T-helper 2 cell treated with Interferon-gamma antibody and Interleukin-4, amounts not matched to agents 5 μg/mL and 100 μg/mL, for 36 hours (primary cell): Measurements from ENCODE around the gene FAM131C.
"Not testable (repeated sequence)": the region's sequence is repeated elsewhere in the genome, so short reads cannot be mapped to it uniquely, and the experiment has no call there.

Experiments used
- DNase-seq: peaks from one replicate; pipeline ENCODE4 v3.0.0; 2021; ENCODE audit warnings: low spot score
- H3K27ac Mint-ChIP-seq: one replicate; pipeline ENCODE4 v1.8.0; 2021; ENCODE audit warnings: mild to moderate bottlenecking, mixed read lengths
- H3K27me3 Mint-ChIP-seq: one replicate; pipeline ENCODE4 v1.8.0; 2021; ENCODE audit warnings: low read depth, mixed read lengths
- H3K36me3 Mint-ChIP-seq: one replicate; pipeline ENCODE4 v1.8.0; 2021; ENCODE audit warnings: low read depth, mixed read lengths
- H3K4me1 Mint-ChIP-seq: one replicate; pipeline ENCODE4 v1.8.0; 2021; ENCODE audit warnings: low read depth, mixed read lengths
- H3K4me3 Mint-ChIP-seq: one replicate; pipeline ENCODE4 v1.8.0; 2022; ENCODE audit warnings: mild to moderate bottlenecking, moderate library complexity, mixed read lengths
- H3K9me3 Mint-ChIP-seq: one replicate; pipeline ENCODE4 v1.8.0; 2021; ENCODE audit warnings: mixed read lengths

Gene FAM131C

GRCh38 chr1:16020878-16021277 lies 52.6 kb downstream of the FAM131C start:
- not testable (repeated sequence) for H3K9me3 Mint-ChIP-seq

GRCh38 chr1:16020325-16020724 lies 53.1 kb downstream of the FAM131C start:
- Mint-ChIP-seq H3K36me3 (no peaks in the 10 kb centered on the region), H3K4me3 (no peak overlapping the region), H3K27ac (no peak overlapping the region), H3K4me1 (no peaks in the 10 kb centered on the region), H3K9me3 (no peaks in the 10 kb centered on the region), H3K27me3 (peaks cover 5% of the 10 kb centered on the region)
- no peak for DNase-seq

More at GRCh38 chr1:16020878-16021277, 52.6 kb downstream of the FAM131C start:
- not testable (repeated sequence) for H3K4me3 Mint-ChIP-seq, DNase-seq, H3K36me3 Mint-ChIP-seq, H3K27ac Mint-ChIP-seq, H3K4me1 Mint-ChIP-seq, H3K27me3 Mint-ChIP-seq

GRCh38 chr1:16019644-16020277 lies 53.7 kb downstream of the FAM131C start:
- Mint-ChIP-seq H3K27me3 (peaks cover 5% of the 10 kb centered on the region), H3K4me1 (no peaks in the 10 kb centered on the region), H3K27ac (no peak overlapping the region), H3K9me3 (no peaks in the 10 kb centered on the region), H3K4me3 (no peak overlapping the region), H3K36me3 (no peaks in the 10 kb centered on the region)
- DNase-seq, result no peak

- no peaks in the 10 kb centered on the region for H3K36me3 Mint-ChIP-seq
- H3K9me3 Mint-ChIP-seq, result no peaks in the 10 kb centered on the region
- peaks cover 6% of the 10 kb centered on the region for H3K27me3 Mint-ChIP-seq
- no peaks in the 10 kb centered on the region for H3K4me1 Mint-ChIP-seq
- no peak overlapping the region for H3K27ac Mint-ChIP-seq
- no peak overlapping the region for H3K4me3 Mint-ChIP-seq
- DNase-seq, result no peak
These were observed 54.5 kb downstream of the FAM131C start for GRCh38 chr1:16018749-16019643.

DNA sequence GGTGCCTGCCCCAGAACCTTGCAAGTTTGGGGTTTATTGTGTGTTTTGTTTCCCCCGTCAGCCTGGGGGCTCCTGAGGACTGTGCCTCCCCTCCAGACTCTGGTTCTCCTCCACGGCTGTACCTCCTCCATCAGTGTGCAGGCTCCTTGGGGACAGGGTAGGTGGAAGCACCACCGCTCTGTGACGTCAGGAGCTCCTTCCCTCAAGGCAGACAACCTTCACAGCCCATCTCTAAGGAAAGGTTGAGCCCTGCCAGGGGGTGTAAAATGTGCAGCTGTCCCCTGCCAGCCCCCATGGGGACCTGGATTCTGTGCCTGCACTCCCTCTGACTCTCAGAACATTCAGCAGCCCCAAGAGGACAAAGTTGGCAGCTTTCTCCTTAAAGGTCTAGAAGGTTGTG lies 55.1 kb downstream of the FAM131C start:
- H3K36me3 Mint-ChIP-seq, result no peaks in the 10 kb centered on the region
- no peak for DNase-seq
- peaks cover 8% of the 10 kb centered on the region for H3K27me3 Mint-ChIP-seq
- no peaks in the 10 kb centered on the region for H3K4me1 Mint-ChIP-seq
- H3K4me3 Mint-ChIP-seq, result no peak overlapping the region
- no peak overlapping the region for H3K27ac Mint-ChIP-seq
- no peaks in the 10 kb centered on the region for H3K9me3 Mint-ChIP-seq

- Mint-ChIP-seq H3K36me3 (no peaks in the 10 kb centered on the region), H3K4me1 (no peaks in the 10 kb centered on the region), H3K9me3 (no peaks in the 10 kb centered on the region), H3K27ac (no peak within 1 kb of the TSS), H3K27me3 (peaks cover 8% of the 10 kb centered on the region), H3K4me3 (no peak within 1 kb of the TSS)
- DNase-seq, result no peak
These were observed 55.8 kb downstream of the FAM131C start, which contains the start of gene HSPB7 for GRCh38 chr1:16017461-16018303. HSPB7 (minus strand) TSS chr1:16018043; CDS start chr1:16017963, 80 bp downstream.

GRCh38 chr1:16017076-16017460 lies 56.4 kb downstream of the FAM131C start:
- H3K27me3 Mint-ChIP-seq, result peaks cover 11% of the 10 kb centered on the region
- no peaks in the 10 kb centered on the region for H3K36me3 Mint-ChIP-seq
- H3K4me3 Mint-ChIP-seq, result no peak overlapping the region
- no peaks in the 10 kb centered on the region for H3K9me3 Mint-ChIP-seq
- H3K4me1 Mint-ChIP-seq, result peaks cover 3% of the 10 kb centered on the region
- no peak for DNase-seq
- H3K27ac Mint-ChIP-seq, result no peak overlapping the region

- Mint-ChIP-seq H3K4me1 (peaks cover 3% of the 10 kb centered on the region), H3K27ac (no peak overlapping the region), H3K36me3 (no peaks in the 10 kb centered on the region), H3K9me3 (no peaks in the 10 kb centered on the region), H3K27me3 (peaks cover 6% of the 10 kb centered on the region), H3K4me3 (no peak overlapping the region)
- DNase-seq, result no peak
These were observed 57.2 kb downstream of the FAM131C start for GRCh38 chr1:16015960-16016901.

GRCh38 chr1:16015491-16015890 lies 58.0 kb downstream of the FAM131C start:
- H3K9me3 Mint-ChIP-seq, result no peaks in the 10 kb centered on the region
- H3K36me3 Mint-ChIP-seq, result no peaks in the 10 kb centered on the region
- H3K4me3 Mint-ChIP-seq, result no peak overlapping the region
- peaks cover 3% of the 10 kb centered on the region for H3K4me1 Mint-ChIP-seq
- DNase-seq, result no peak
- H3K27ac Mint-ChIP-seq, result no peak overlapping the region
- H3K27me3 Mint-ChIP-seq, result peaks cover 6% of the 10 kb centered on the region

- Mint-ChIP-seq H3K27ac (peak overlapping the region; percentile 37), H3K4me3 (no peak overlapping the region), H3K4me1 (peaks cover 3% of the 10 kb centered on the region), H3K27me3 (peaks cover 6% of the 10 kb centered on the region), H3K9me3 (no peaks in the 10 kb centered on the region), H3K36me3 (no peaks in the 10 kb centered on the region)
- DNase-seq, result no peak
These were observed 58.7 kb downstream of the FAM131C start for GRCh38 chr1:16014509-16015482.

- Mint-ChIP-seq H3K9me3 (no peaks in the 10 kb centered on the region), H3K36me3 (no peaks in the 10 kb centered on the region), H3K27me3 (peaks cover 6% of the 10 kb centered on the region), H3K4me3 (no peak overlapping the region), H3K27ac (no peak overlapping the region), H3K4me1 (peaks cover 3% of the 10 kb centered on the region)
- DNase-seq, result no peak
These were observed 59.6 kb downstream of the FAM131C start for GRCh38 chr1:16013908-16014258.

DNA sequence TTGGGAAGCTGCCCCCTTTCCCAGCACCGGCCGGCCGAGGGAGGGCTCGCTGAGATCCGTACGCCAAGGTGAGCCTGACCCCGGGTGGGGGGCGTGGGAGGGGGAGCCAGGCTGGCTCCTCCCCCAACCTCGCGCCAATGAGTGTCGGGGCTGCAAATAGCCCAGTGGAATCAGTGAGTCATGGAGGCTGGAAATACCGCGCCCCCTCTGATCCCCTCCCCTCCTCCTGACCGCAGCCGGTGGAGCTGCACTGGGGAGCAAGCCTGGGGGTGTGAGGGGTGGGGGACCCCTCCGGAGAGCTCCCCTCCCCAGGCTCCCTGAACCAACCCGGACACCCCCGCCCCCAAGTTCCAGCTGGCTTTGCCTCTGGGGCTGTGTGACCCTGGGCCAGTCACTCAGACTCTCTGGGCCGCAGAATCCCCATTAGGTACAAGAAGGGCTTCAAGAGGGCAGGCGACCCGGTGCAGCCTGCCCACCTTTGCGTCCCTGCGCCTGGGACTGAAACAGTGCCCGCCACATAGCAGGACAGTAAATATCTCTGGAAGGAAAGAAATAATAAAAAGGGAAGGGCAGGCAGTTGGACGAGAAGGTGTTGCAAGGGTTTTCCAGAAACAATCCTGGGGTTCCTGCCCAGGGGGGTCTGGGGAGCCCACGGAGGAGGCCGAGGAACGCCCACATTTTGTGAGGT lies 60.1 kb downstream of the FAM131C start:
- Mint-ChIP-seq H3K27ac (no peak overlapping the region), H3K4me3 (no peak overlapping the region), H3K9me3 (no peaks in the 10 kb centered on the region), H3K36me3 (no peaks in the 10 kb centered on the region), H3K27me3 (peaks cover 6% of the 10 kb centered on the region), H3K4me1 (peaks cover 3% of the 10 kb centered on the region)
- peak; percentile 59 for DNase-seq
